ENCODE results near the gene MAT2A.
"Not testable (repeated sequence)": the region's sequence is repeated elsewhere in the genome, so short reads cannot be mapped to it uniquely, and the experiment has no call there.

The MAT2A gene

GRCh38 chr2:85524336-85524908 lies 14.5 kb upstream of the MAT2A start:
- DNase-seq = no peak

- no peak for DNase-seq
Measured at GRCh38 chr2:85525029-85525428, 13.9 kb upstream of the MAT2A start.

GRCh38 chr2:85525567-85525966 lies 13.4 kb upstream of the MAT2A start:
- DNase-seq = no peak

GRCh38 chr2:85527787-85528186 lies 11.2 kb upstream of the MAT2A start:
- DNase-seq = no peak

GRCh38 chr2:85528355-85528754 lies 10.6 kb upstream of the MAT2A start:
- DNase-seq = no peak

GRCh38 chr2:85529809-85530208 lies 9.2 kb upstream of the MAT2A start:
- no peak for DNase-seq

GRCh38 chr2:85531589-85531988 lies 7.4 kb upstream of the MAT2A start:
- DNase-seq = no peak

GRCh38 chr2:85534099-85534498 lies 4.9 kb upstream of the MAT2A start:
- DNase-seq = no peak

- no peak for DNase-seq
Measured at GRCh38 chr2:85534881-85535280, 4.1 kb upstream of the MAT2A start.

GRCh38 chr2:85536479-85536878 lies 2.5 kb upstream of the MAT2A start:
- no peak for DNase-seq

- peak; percentile 37 for DNase-seq
Measured at GRCh38 chr2:85537600-85538506, 1.1 kb upstream of the MAT2A start.

- DNase-seq = peak; percentile 22
Measured at GRCh38 chr2:85539361-85540132, 579 bp downstream of the MAT2A start.

GRCh38 chr2:85540133-85540648 lies 1.2 kb downstream of the MAT2A start:
- no peak for DNase-seq

- DNase-seq = no peak
Measured at GRCh38 chr2:85541262-85541661, 2.3 kb downstream of the MAT2A start.

- no peak for DNase-seq
Measured at GRCh38 chr2:85541753-85542457, 2.9 kb downstream of the MAT2A start.

- no peak for DNase-seq
Measured at GRCh38 chr2:85542777-85543176, 3.8 kb downstream of the MAT2A start.

- DNase-seq = not testable (repeated sequence)
Measured at GRCh38 chr2:85544254-85544691, 5.3 kb downstream of the MAT2A start.

- not testable (repeated sequence) for DNase-seq
Measured at GRCh38 chr2:85544915-85545779, 6.2 kb downstream of the MAT2A start.

- DNase-seq = no peak
Measured at GRCh38 chr2:85545780-85546240, 6.8 kb downstream of the MAT2A start.

GRCh38 chr2:85547089-85547858 lies 8.3 kb downstream of the MAT2A start:
- DNase-seq = no peak

Measured in NCI-H2029 treated with DMSO at 0.1 percent for 48 hours (cell line).